ENCODE data around the gene TBCD. TPM values are rescaled to one million over a fixed set of nuclear protein-coding genes. Genes with fewer than 3 reads are reported as not detected.

The TBCD gene
- total RNA-seq, 1 experiment from 2014 or later = 173 TPM

DNA sequence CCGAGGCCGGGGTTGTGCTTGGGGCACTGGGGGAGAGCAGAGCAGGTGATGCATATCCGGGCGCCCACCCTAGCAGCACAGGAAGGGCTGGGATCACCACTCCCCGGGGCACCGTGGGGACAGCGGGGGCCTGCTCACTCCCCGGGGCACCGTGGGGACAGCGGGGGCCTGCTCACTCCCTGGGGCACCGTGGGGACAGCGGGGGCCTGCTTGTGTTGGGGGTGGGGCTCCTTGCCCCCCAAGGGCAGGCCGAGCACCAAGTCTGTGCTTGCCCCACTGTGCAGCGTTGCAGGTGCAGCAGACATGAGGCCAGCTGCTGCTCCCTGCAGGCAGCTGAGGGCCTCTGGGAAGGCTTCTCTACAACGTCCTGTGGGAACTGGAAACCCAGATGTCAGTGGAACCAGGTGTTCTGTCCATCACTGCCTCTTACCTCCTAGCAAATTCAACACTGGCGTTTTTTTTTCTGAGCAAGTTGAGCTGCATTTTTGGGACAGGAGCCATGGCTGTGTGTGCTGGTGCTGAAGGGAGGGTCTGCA is 112.9 kb downstream of the TBCD start (continued):
- TF ChIP-seq, protein P1, sequence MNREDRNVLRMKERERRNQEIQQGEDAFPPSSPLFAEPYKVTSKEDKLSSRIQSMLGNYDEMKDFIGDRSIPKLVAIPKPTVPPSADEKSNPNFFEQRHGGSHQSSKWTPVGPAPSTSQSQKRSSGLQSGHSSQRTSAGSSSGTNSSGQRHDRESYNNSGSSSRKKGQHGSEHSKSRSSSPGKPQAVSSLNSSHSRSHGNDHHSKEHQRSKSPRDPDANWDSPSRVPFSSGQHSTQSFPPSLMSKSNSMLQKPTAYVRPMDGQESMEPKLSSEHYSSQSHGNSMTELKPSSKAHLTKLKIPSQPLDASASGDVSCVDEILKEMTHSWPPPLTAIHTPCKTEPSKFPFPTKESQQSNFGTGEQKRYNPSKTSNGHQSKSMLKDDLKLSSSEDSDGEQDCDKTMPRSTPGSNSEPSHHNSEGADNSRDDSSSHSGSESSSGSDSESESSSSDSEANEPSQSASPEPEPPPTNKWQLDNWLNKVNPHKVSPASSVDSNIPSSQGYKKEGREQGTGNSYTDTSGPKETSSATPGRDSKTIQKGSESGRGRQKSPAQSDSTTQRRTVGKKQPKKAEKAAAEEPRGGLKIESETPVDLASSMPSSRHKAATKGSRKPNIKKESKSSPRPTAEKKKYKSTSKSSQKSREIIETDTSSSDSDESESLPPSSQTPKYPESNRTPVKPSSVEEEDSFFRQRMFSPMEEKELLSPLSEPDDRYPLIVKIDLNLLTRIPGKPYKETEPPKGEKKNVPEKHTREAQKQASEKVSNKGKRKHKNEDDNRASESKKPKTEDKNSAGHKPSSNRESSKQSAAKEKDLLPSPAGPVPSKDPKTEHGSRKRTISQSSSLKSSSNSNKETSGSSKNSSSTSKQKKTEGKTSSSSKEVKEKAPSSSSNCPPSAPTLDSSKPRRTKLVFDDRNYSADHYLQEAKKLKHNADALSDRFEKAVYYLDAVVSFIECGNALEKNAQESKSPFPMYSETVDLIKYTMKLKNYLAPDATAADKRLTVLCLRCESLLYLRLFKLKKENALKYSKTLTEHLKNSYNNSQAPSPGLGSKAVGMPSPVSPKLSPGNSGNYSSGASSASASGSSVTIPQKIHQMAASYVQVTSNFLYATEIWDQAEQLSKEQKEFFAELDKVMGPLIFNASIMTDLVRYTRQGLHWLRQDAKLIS (CRISPR knock-in tag; IDR thresholded peaks at IDR 0.05; ENCODE audit: borderline replicate concordance) = no peak

DNA sequence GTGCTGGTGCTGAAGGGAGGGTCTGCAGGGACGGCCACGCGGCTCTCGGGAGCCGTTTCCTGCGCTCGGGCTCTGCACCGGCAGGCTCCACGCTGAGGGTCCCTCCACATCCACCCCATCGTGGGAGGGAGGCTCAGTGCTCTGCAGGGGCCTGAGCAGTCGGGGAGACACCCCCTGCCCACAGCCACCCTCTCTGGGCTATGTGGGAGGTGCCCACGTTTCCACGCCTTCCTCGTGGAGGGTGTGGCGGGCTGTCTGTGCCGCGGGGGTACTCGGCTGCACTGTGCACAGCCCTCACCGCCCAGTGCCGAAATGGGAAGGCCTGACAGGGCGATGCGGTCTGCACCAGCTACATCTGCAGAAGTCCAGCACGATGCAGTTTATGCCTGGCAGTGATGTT is 113.4 kb downstream of the TBCD start:
- H3K9me3 Mint-ChIP-seq = no peaks in the 10 kb centered on the region
- CTCF ChIA-PET = interaction anchor here (1.7 kb wide), 1 partner anchor 83 kb away, joined by 6 read pairs; no protein-coding TSS in a partner anchor
- peaks cover 5% of the 10 kb centered on the region for H3K36me3 Mint-ChIP-seq
- DNase-seq (ENCODE audit: low spot score) = no peak
- no peak for TF ChIP-seq ZNF219 (CRISPR knock-in tag; IDR thresholded peaks at IDR 0.05; ENCODE audit: borderline replicate concordance)
- no peak for TF ChIP-seq SP1 (CRISPR knock-in tag; conservative IDR thresholded peaks at IDR 0.05)
- TF ChIP-seq, protein P2, sequence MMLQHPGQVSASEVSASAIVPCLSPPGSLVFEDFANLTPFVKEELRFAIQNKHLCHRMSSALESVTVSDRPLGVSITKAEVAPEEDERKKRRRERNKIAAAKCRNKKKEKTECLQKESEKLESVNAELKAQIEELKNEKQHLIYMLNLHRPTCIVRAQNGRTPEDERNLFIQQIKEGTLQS (CRISPR knock-in tag; conservative IDR thresholded peaks at IDR 0.05) = no peak
- TF ChIP-seq, protein P3, sequence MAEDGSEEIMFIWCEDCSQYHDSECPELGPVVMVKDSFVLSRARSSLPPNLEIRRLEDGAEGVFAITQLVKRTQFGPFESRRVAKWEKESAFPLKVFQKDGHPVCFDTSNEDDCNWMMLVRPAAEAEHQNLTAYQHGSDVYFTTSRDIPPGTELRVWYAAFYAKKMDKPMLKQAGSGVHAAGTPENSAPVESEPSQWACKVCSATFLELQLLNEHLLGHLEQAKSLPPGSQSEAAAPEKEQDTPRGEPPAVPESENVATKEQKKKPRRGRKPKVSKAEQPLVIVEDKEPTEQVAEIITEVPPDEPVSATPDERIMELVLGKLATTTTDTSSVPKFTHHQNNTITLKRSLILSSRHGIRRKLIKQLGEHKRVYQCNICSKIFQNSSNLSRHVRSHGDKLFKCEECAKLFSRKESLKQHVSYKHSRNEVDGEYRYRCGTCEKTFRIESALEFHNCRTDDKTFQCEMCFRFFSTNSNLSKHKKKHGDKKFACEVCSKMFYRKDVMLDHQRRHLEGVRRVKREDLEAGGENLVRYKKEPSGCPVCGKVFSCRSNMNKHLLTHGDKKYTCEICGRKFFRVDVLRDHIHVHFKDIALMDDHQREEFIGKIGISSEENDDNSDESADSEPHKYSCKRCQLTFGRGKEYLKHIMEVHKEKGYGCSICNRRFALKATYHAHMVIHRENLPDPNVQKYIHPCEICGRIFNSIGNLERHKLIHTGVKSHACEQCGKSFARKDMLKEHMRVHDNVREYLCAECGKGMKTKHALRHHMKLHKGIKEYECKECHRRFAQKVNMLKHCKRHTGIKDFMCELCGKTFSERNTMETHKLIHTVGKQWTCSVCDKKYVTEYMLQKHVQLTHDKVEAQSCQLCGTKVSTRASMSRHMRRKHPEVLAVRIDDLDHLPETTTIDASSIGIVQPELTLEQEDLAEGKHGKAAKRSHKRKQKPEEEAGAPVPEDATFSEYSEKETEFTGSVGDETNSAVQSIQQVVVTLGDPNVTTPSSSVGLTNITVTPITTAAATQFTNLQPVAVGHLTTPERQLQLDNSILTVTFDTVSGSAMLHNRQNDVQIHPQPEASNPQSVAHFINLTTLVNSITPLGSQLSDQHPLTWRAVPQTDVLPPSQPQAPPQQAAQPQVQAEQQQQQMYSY (CRISPR knock-in tag; IDR thresholded peaks at IDR 0.05) = no peak
- TF ChIP-seq, protein P4, sequence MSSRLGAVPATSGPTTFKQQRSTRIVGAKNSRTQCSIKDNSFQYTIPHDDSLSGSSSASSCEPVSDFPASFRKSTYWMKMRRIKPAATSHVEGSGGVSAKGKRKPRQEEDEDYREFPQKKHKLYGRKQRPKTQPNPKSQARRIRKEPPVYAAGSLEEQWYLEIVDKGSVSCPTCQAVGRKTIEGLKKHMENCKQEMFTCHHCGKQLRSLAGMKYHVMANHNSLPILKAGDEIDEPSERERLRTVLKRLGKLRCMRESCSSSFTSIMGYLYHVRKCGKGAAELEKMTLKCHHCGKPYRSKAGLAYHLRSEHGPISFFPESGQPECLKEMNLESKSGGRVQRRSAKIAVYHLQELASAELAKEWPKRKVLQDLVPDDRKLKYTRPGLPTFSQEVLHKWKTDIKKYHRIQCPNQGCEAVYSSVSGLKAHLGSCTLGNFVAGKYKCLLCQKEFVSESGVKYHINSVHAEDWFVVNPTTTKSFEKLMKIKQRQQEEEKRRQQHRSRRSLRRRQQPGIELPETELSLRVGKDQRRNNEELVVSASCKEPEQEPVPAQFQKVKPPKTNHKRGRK (CRISPR knock-in tag; IDR thresholded peaks at IDR 0.05; ENCODE audit: borderline replicate concordance) = no peak
- no peak overlapping the region; the same call in 1 of the 2 replicates for H3K27ac Mint-ChIP-seq
- no peaks in the 10 kb centered on the region for H3K27me3 Mint-ChIP-seq (ENCODE audit: low read depth)
- peaks cover 14% of the 10 kb centered on the region for H3K4me1 Mint-ChIP-seq
- no peak overlapping the region for H3K4me3 Mint-ChIP-seq
- no peak for ATAC-seq
- POLR2A ChIA-PET = no interaction called here

DNA sequence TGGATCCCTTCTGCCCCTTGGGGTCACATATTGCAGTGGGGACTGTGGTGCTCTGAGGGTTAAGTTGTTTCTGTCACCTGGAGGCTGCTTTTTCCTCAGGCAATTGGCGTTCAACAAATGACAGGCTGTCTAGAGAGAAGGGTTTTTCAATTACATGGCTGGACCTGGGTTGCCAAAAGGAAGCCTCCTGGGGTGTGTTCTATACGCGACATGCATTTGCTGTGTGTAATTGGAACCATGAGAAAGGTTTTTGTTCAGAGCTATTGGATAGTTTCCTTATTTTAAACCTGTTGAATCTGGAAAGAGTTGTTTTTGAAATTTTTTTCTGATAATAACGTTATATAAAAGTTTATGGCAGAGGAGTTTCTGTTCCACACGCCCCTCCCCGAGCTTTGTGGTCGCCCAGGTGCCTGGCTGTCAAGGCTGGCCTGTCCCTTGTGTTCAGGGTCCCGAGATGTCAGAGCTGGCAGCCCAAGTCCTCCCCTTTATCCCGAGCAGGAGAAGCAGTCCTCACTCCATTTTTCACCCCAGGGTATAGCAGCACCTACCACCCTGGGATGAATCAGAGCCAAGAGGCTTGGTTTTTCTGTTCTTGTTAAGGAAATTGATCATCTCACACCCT is 114.0 kb downstream of the TBCD start:
- no peaks in the 10 kb centered on the region for H3K9me3 Mint-ChIP-seq
- H3K4me1 Mint-ChIP-seq = peaks cover 14% of the 10 kb centered on the region
- DNase-seq (ENCODE audit: low spot score) = no peak
- no peak for ATAC-seq
- no peak overlapping the region for H3K4me3 Mint-ChIP-seq
- ChIA-PET CTCF (interaction anchor here (1.7 kb wide), 1 partner anchor 84 kb away, joined by 6 read pairs; no protein-coding TSS in a partner anchor), POLR2A (no interaction called here)
- peak overlapping the region; percentile 70 for H3K27ac Mint-ChIP-seq
- no peak for TF ChIP-seq GABPB1 (CRISPR knock-in tag; IDR thresholded peaks at IDR 0.05)
- TF ChIP-seq CREM (CRISPR knock-in tag; IDR thresholded peaks at IDR 0.05) = no peak
- TF ChIP-seq JAZF1 (CRISPR knock-in tag; IDR thresholded peaks at IDR 0.05) = no peak
- TF ChIP-seq SOX15 (CRISPR knock-in tag; IDR thresholded peaks at IDR 0.05) = no peak
- no peak for TF ChIP-seq ZNF232 (CRISPR knock-in tag; IDR thresholded peaks at IDR 0.05)
- no peak for TF ChIP-seq SMAD4 (CRISPR knock-in tag; IDR thresholded peaks at IDR 0.05)
- TF ChIP-seq ESRRA (CRISPR knock-in tag; IDR thresholded peaks at IDR 0.05; ENCODE audit: borderline replicate concordance) = no peak
- TF ChIP-seq ZNF121 (CRISPR knock-in tag; IDR thresholded peaks at IDR 0.05) = no peak
- TF ChIP-seq ZNF423 (CRISPR knock-in tag; IDR thresholded peaks at IDR 0.05) = no peak
- no peak for TF ChIP-seq NFATC4 (CRISPR knock-in tag; IDR thresholded peaks at IDR 0.05)
- TF ChIP-seq, protein P5, sequence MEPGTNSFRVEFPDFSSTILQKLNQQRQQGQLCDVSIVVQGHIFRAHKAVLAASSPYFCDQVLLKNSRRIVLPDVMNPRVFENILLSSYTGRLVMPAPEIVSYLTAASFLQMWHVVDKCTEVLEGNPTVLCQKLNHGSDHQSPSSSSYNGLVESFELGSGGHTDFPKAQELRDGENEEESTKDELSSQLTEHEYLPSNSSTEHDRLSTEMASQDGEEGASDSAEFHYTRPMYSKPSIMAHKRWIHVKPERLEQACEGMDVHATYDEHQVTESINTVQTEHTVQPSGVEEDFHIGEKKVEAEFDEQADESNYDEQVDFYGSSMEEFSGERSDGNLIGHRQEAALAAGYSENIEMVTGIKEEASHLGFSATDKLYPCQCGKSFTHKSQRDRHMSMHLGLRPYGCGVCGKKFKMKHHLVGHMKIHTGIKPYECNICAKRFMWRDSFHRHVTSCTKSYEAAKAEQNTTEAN (CRISPR knock-in tag; IDR thresholded peaks at IDR 0.05) = no peak
- no peak for TF ChIP-seq CREB1 (CRISPR knock-in tag; IDR thresholded peaks at IDR 0.05)
- no peak for TF ChIP-seq IRF2 (CRISPR knock-in tag; IDR thresholded peaks at IDR 0.05; ENCODE audit: borderline replicate concordance, low read depth)
- no peaks in the 10 kb centered on the region for H3K27me3 Mint-ChIP-seq (ENCODE audit: low read depth)
- H3K36me3 Mint-ChIP-seq = peaks cover 11% of the 10 kb centered on the region
